SH-SY5Y (cell line): ENCODE measurements around the gene SH3TC1.

Experiments
- GATA2 ChIP-seq: IDR thresholded peaks from 2 replicates; pipeline ENCODE4 v1.6.1; 2011; ENCODE audit warnings: mild to moderate bottlenecking, low read depth, low read length
- GATA3 ChIP-seq: IDR thresholded peaks from 2 replicates; pipeline ENCODE4 v1.6.1; 2011; ENCODE audit warnings: low read depth, mild to moderate bottlenecking, low read length, moderate library complexity

DNA sequence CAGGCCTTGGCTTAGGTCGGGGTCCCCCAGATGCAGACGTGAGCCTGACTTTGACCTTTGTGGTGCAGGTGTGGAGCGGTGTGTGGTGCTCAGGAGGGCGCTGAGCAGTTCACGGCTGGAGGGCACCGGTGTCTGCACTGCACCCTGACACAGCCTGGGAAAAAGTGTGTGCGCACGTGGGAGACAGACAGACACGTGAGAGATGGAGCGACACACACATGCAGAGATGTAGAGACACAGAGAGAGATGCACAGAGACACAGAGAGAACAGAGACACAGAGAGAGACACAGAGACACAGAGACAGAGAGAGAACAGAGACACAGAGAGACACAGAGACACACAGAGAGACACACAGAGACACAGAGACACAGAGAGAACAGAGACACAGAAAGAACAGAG is 64.3 kb downstream of the SH3TC1 start:
- TF ChIP-seq GATA2 (no peak), GATA3 (no peak)
